Activated CD4-positive, alpha-beta T cell treated with anti-CD3 and anti-CD28 coated beads for 36 hours (primary cell): ENCODE data around the gene TIAM2. TPM values are rescaled to one million over a fixed set of nuclear protein-coding genes. Genes with fewer than 3 reads are reported as not detected.
"Not testable (repeated sequence)": the region's sequence is repeated elsewhere in the genome, so short reads cannot be mapped to it uniquely, and the experiment has no call there.

ENCODE experiments used
- ATAC-seq: fragments of 200-7000 bp; cut with Tn5 transposase; one replicate; pipeline ENCODE4 v1.10.0; 2021; ENCODE audit warnings: mild to moderate bottlenecking, moderate library complexity
- CTCF ChIA-PET: fragments of 350-600 bp; sonication (Branson Sonifier 250); formaldehyde crosslinking; loops from one replicate; lab custom pipeline; 2021; ENCODE audit warnings: antibody characterized with exemption; lab: Charles Lee
- POLR2A ChIA-PET: fragments of 350-600 bp; sonication (Branson Sonifier 250); formaldehyde crosslinking; loops from one replicate; lab custom pipeline; 2021; ENCODE audit warnings: antibody characterized with exemption, inconsistent platforms; lab: Charles Lee
- DNase-seq: peaks from one replicate; pipeline ENCODE4 v3.0.0-alpha.2; 2020
- H3K27ac Mint-ChIP-seq: one replicate; pipeline ENCODE4 v1.8.0; 2021; ENCODE audit warnings: mixed read lengths
- H3K27me3 Mint-ChIP-seq: one replicate; pipeline ENCODE4 v1.8.0; 2021; ENCODE audit warnings: mixed read lengths
- H3K36me3 Mint-ChIP-seq: one replicate; pipeline ENCODE4 v1.8.0; 2021; ENCODE audit warnings: low read depth, mixed read lengths
- H3K4me1 Mint-ChIP-seq: one replicate; pipeline ENCODE4 v1.8.0; 2021; ENCODE audit warnings: mixed read lengths
- H3K4me3 Mint-ChIP-seq: one replicate; pipeline ENCODE4 v1.8.0; 2021; ENCODE audit warnings: mild to moderate bottlenecking, moderate library complexity, mixed read lengths
- H3K9me3 Mint-ChIP-seq: one replicate; pipeline ENCODE4 v1.8.0; 2021; ENCODE audit warnings: low read depth, mixed read lengths
- intact Hi-C, 2 experiments: fragments of 100-400 bp; cut with DNase I in 1 of 2; cut with micrococcal nuclease in 1 of 2; formaldehyde crosslinking; loops; one replicate each; pipeline versions ENCODE4 v1.14.2 to v1.15.1; 2022 to 2024; cut with DNase I, micrococcal nuclease
- total RNA-seq, 2 experiments: library from RNA; stranded (reverse); gene quantifications; one replicate each; pipeline ENCODE4 v1.2.3, GENCODE V29; 2021

The TIAM2 gene
- total RNA-seq, 2 experiments from 2014 or later: 10.4 to 12.0 TPM

GRCh38 chr6:155223646-155224451 lies 228.7 kb downstream of the TIAM2 start:
- Mint-ChIP-seq H3K4me1 (peaks cover 18% of the 10 kb centered on the region), H3K27me3 (peaks cover 3% of the 10 kb centered on the region), H3K4me3 (peak overlapping the region; percentile 10), H3K27ac (peak overlapping the region; percentile 79), H3K9me3 (no peaks in the 10 kb centered on the region), H3K36me3 (peaks cover 3% of the 10 kb centered on the region)
- intact Hi-C loops: loop anchor here (1.0 kb wide), 5 partner anchors 38 to 618 kb away; partner anchors contain the start of gene TFB1M (in 2 of the 2)
- ATAC-seq (peak; percentile 99), DNase-seq (peak; percentile 79)
- CTCF ChIA-PET: interaction anchor here (0.6 to 1.9 kb wide), 5 partner anchors 10 to 517 kb away, joined by 3 to 5 read pairs (median 4); no protein-coding TSS in a partner anchor
- POLR2A ChIA-PET: no interaction called here

DNA sequence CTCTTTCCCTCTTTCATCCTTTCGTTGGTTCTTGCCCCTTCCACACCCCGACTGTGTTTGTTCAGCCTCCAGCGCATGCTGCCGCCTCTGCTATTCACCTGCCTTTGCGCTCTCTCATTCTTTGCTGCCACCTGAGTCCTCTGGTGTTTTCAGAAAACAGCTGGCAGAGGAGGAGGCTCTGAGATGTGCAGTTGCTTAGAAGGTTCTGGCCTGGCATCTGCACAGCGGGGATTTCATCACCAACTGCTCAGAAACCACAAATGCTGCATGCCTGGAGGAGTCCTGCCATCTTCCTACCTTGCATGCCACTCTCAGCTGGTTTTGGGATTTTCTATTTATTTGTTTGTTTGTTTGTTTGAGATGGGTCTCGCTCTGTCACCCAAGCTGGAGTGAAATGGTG lies 229.5 kb downstream of the TIAM2 start:
- ATAC-seq (no peak), DNase-seq (no peak)

GRCh38 chr6:155227046-155227445 lies 231.9 kb downstream of the TIAM2 start:
- CTCF ChIA-PET: interaction anchor here (0.8 to 1.7 kb wide), 2 partner anchors 8 to 42 kb away, joined by 3 read pairs; no protein-coding TSS in a partner anchor
- H3K9me3 Mint-ChIP-seq: no peaks in the 10 kb centered on the region
- ATAC-seq: no peak

More for the DNA sequence above, 229.5 kb downstream of the TIAM2 start:
- intact Hi-C loops: loop anchor here (1.0 kb wide), 5 partner anchors 38 to 618 kb away; partner anchors contain the start of gene TFB1M (in 2 of the 2)
- Mint-ChIP-seq H3K4me1 (peaks cover 18% of the 10 kb centered on the region), H3K36me3 (no peaks in the 10 kb centered on the region), H3K27ac (peak overlapping the region; percentile 4), H3K4me3 (no peak overlapping the region), H3K27me3 (no peaks in the 10 kb centered on the region), H3K9me3 (no peaks in the 10 kb centered on the region)
- ChIA-PET POLR2A (no interaction called here), CTCF (no interaction called here)

GRCh38 chr6:155228546-155229166 lies 233.5 kb downstream of the TIAM2 start:
- H3K27ac Mint-ChIP-seq: no peak overlapping the region
- intact Hi-C loops: no loop called here
- H3K4me3 Mint-ChIP-seq: no peak overlapping the region
- H3K36me3 Mint-ChIP-seq: no peaks in the 10 kb centered on the region
- DNase-seq: no peak
- no peak for ATAC-seq
- no peaks in the 10 kb centered on the region for H3K27me3 Mint-ChIP-seq
- peaks cover 14% of the 10 kb centered on the region for H3K4me1 Mint-ChIP-seq
- CTCF ChIA-PET: interaction anchor here (0.5 kb wide), 1 partner anchor 334 kb away, joined by 3 read pairs; no protein-coding TSS in a partner anchor
- POLR2A ChIA-PET: no interaction called here
- no peaks in the 10 kb centered on the region for H3K9me3 Mint-ChIP-seq

More at GRCh38 chr6:155227046-155227445, 231.9 kb downstream of the TIAM2 start:
- H3K36me3 Mint-ChIP-seq: no peaks in the 10 kb centered on the region
- peaks cover 18% of the 10 kb centered on the region for H3K4me1 Mint-ChIP-seq
- intact Hi-C loops: no loop called here
- no peak overlapping the region for H3K27ac Mint-ChIP-seq
- DNase-seq: no peak
- H3K27me3 Mint-ChIP-seq: no peaks in the 10 kb centered on the region
- POLR2A ChIA-PET: no interaction called here
- no peak overlapping the region for H3K4me3 Mint-ChIP-seq

DNA sequence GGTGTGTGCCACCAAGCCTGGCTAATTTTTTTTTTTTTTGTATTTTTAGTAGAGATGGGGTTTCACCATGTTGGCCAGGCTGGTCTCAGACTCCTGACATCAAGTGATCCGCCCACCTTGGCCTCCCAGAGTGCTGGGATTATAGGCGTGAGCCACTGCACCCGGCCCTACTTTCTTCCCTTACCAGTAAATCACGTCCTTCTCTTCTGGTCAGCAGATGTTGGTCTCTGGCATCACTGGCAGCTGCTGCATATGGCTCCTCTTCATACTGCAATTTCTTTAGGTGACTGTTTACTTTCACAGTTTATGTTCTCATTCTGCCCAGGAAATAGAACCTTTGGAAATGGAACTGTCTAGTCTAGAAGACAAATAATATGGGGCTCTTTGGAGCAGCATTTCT lies 235.9 kb downstream of the TIAM2 start:
- H3K9me3 Mint-ChIP-seq, POLR2A ChIA-PET, H3K36me3 Mint-ChIP-seq, H3K27ac Mint-ChIP-seq, ATAC-seq, DNase-seq, H3K4me1 Mint-ChIP-seq, intact Hi-C loops, H3K27me3 Mint-ChIP-seq, H3K4me3 Mint-ChIP-seq: not testable (repeated sequence)
- CTCF ChIA-PET: interaction anchor here (1.5 kb wide), 1 partner anchor 51 kb away, joined by 3 read pairs; no protein-coding TSS in a partner anchor

- ATAC-seq (no peak), DNase-seq (no peak)
- Mint-ChIP-seq H3K4me1 (no peaks in the 10 kb centered on the region), H3K36me3 (peaks cover 2% of the 10 kb centered on the region), H3K27ac (no peak overlapping the region), H3K27me3 (peaks cover 2% of the 10 kb centered on the region), H3K9me3 (peaks cover under 1% of the 10 kb centered on the region), H3K4me3 (no peak overlapping the region)
- intact Hi-C loops: no loop called here
- ChIA-PET CTCF (interaction anchor here (1.0 to 1.6 kb wide), 2 partner anchors 55 to 56 kb away, joined by 3 to 6 read pairs; no protein-coding TSS in a partner anchor), POLR2A (no interaction called here)
Measured at GRCh38 chr6:155232848-155233247, 237.7 kb downstream of the TIAM2 start.

DNA sequence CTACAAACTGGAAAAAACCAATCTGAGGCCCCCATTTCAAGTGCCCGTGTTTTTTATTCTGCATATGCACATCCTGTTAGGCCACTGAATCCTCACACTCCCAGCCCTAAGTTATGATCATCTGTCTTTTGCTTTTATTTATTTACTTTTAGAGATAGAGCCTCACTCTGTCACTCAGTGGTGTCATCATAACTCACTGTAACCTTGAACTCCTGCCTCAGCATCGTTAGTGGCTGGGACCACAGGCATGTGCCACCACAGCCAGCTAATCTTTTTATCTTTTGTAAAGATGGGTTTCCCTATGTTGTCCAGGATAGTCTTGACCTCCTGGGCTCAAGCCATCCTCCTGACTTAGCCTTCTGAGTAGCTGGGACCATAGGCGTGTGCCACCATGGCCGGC lies 239.1 kb downstream of the TIAM2 start:
- H3K4me1 Mint-ChIP-seq: no peaks in the 10 kb centered on the region
- intact Hi-C loops: no loop called here
- H3K27ac Mint-ChIP-seq: no peak overlapping the region
- DNase-seq: no peak
- H3K9me3 Mint-ChIP-seq: peaks cover 7% of the 10 kb centered on the region
- no peak for ATAC-seq
- ChIA-PET POLR2A (no interaction called here), CTCF (interaction anchor here (0.7 to 1.6 kb wide), 2 partner anchors 57 to 310 kb away, joined by 3 to 6 read pairs; no protein-coding TSS in a partner anchor)
- no peak overlapping the region for H3K4me3 Mint-ChIP-seq
- H3K36me3 Mint-ChIP-seq: peaks cover 2% of the 10 kb centered on the region
- H3K27me3 Mint-ChIP-seq: peaks cover 6% of the 10 kb centered on the region

- H3K27ac Mint-ChIP-seq: no peak overlapping the region
- H3K36me3 Mint-ChIP-seq: peaks cover 2% of the 10 kb centered on the region
- ATAC-seq (no peak), DNase-seq (no peak)
- ChIA-PET CTCF (interaction anchor here (0.6 to 1.6 kb wide), 4 partner anchors 8 to 167 kb away, joined by 3 to 5 read pairs (median 4); no protein-coding TSS in a partner anchor), POLR2A (no interaction called here)
- H3K4me1 Mint-ChIP-seq: no peaks in the 10 kb centered on the region
- H3K9me3 Mint-ChIP-seq: peaks cover 7% of the 10 kb centered on the region
- H3K27me3 Mint-ChIP-seq: peaks cover 6% of the 10 kb centered on the region
- H3K4me3 Mint-ChIP-seq: no peak overlapping the region
- intact Hi-C loops: no loop called here
Measured at GRCh38 chr6:155234687-155235086, 239.6 kb downstream of the TIAM2 start.

- Mint-ChIP-seq H3K4me3 (no peak overlapping the region), H3K4me1 (no peaks in the 10 kb centered on the region), H3K36me3 (peaks cover 2% of the 10 kb centered on the region), H3K9me3 (peaks cover 7% of the 10 kb centered on the region), H3K27ac (no peak overlapping the region), H3K27me3 (peaks cover 6% of the 10 kb centered on the region)
- POLR2A ChIA-PET: no interaction called here
- intact Hi-C loops: no loop called here
- CTCF ChIA-PET: interaction anchor here (0.6 to 1.6 kb wide), 4 partner anchors 8 to 168 kb away, joined by 3 to 5 read pairs (median 4); no protein-coding TSS in a partner anchor
- DNase-seq (no peak), ATAC-seq (no peak)
Measured at GRCh38 chr6:155235087-155235486, 240.0 kb downstream of the TIAM2 start.

GRCh38 chr6:155237613-155238012 lies 242.5 kb downstream of the TIAM2 start:
- ChIA-PET CTCF (interaction anchor here (0.7 kb wide), 1 partner anchor 84 kb away, joined by 3 read pairs; no protein-coding TSS in a partner anchor), POLR2A (no interaction called here)
- Mint-ChIP-seq H3K27me3 (peaks cover 6% of the 10 kb centered on the region), H3K9me3 (peaks cover 7% of the 10 kb centered on the region), H3K4me1 (no peaks in the 10 kb centered on the region), H3K36me3 (peaks cover 5% of the 10 kb centered on the region), H3K27ac (no peak overlapping the region), H3K4me3 (no peak overlapping the region)
- ATAC-seq (no peak), DNase-seq (no peak)
- intact Hi-C loops: no loop called here

- intact Hi-C loops: no loop called here
- Mint-ChIP-seq H3K36me3 (peaks cover 11% of the 10 kb centered on the region), H3K4me3 (no peak overlapping the region), H3K27me3 (peaks cover 6% of the 10 kb centered on the region), H3K4me1 (no peaks in the 10 kb centered on the region), H3K27ac (no peak overlapping the region), H3K9me3 (peaks cover 7% of the 10 kb centered on the region)
- ATAC-seq: no peak
- ChIA-PET CTCF (interaction anchor here (1.7 kb wide), 1 partner anchor 64 kb away, joined by 6 read pairs; no protein-coding TSS in a partner anchor), POLR2A (no interaction called here)
- DNase-seq: no peak
Measured at GRCh38 chr6:155240905-155241600, 245.9 kb downstream of the TIAM2 start.
